Heart left ventricle (tissue), 16 donors: ENCODE results near the gene ACOX1. TPM values are rescaled to one million over a fixed set of nuclear protein-coding genes. Genes with fewer than 3 reads are reported as not detected.

Experiments used
- ATAC-seq, 4 donors: fragments of 200-7000 bp; cut with Tn5 transposase; one replicate each; pipeline ENCODE4 v1.9.1; 2020 to 2022; ENCODE audit warnings: moderate library complexity in 4 of 4, mild to moderate bottlenecking in 3 of 4, moderate number of reproducible peaks in 1 of 4
- DNase-seq, 5 donors: peaks; one replicate each; pipeline ENCODE4 v3.0.0-alpha.2; 2020
- H3K27ac ChIP-seq, 12 donors: fragments of 200-600 bp; sonication (generic) in 4 of 12; one replicate each; pipeline versions ENCODE4 v1.5.0 to v1.8.0; 2016 to 2022; ENCODE audit warnings: mild to moderate bottlenecking in 2 of 12
- H3K27me3 ChIP-seq, 9 donors: fragments of 200-600 bp; sonication (generic) in 2 of 9; one replicate each; pipeline versions ENCODE4 v1.5.1 to v1.8.0; 2016 to 2022; ENCODE audit warnings: mild to moderate bottlenecking in 3 of 9
- H3K36me3 ChIP-seq, 9 donors: fragments of 200-600 bp; sonication (generic) in 2 of 9; one replicate each; pipeline versions ENCODE4 v1.5.0 to v1.8.0; 2018 to 2022; ENCODE audit warnings: mild to moderate bottlenecking in 2 of 9
- H3K4me1 ChIP-seq, 12 donors: fragments of 200-600 bp; sonication (generic) in 4 of 12; one replicate each; pipeline versions ENCODE4 v1.5.0 to v1.8.0; 2016 to 2022; ENCODE audit warnings: mild to moderate bottlenecking in 3 of 12
- H3K4me3 ChIP-seq, 12 donors: fragments of 200-600 bp; sonication (generic) in 4 of 12; one replicate each; pipeline versions ENCODE4 v1.5.0 to v1.8.0; 2017 to 2022; ENCODE audit warnings: mild to moderate bottlenecking in 9 of 12, moderate library complexity in 4 of 12
- H3K9me3 ChIP-seq, 12 donors: fragments of 200-600 bp; sonication (generic) in 4 of 12; one replicate each; pipeline versions ENCODE4 v1.5.0 to v1.8.0; 2016 to 2022; ENCODE audit warnings: mild to moderate bottlenecking in 1 of 12
- CTCF ChIP-seq, 12 donors: fragments of 200-600 bp; sonication (generic) in 4 of 12; IDR thresholded peaks; one replicate each; pipeline versions ENCODE4 v1.5.0 to v1.8.0; 2018 to 2022; ENCODE audit warnings: antibody characterized with exemption in 12 of 12, mild to moderate bottlenecking in 5 of 12
- POLR2A ChIP-seq, 2 donors: fragments of 450-650 bp; IDR thresholded peaks; one replicate each; pipeline ENCODE4 v1.6.1; 2017; ENCODE audit warnings: antibody characterized with exemption in 2 of 2, mild to moderate bottlenecking in 2 of 2, moderate library complexity in 2 of 2
- WGBS, 4 donors: extraction: QIAGEN DNeasy Blood & Tissue Kit in 2 of 4; methylation state at CpG; one replicate each; pipeline versions ENCODE4 v1.1.5 to v1.1.7; 2013 to 2018; 5-methylcytosine and 5-hydroxymethylcytosine counted together
- intact Hi-C, 10 donors: fragments of 100-400 bp; cut with DNase I; formaldehyde crosslinking; loops; one replicate each; pipeline versions ENCODE4 v1.11.1 to v1.14.2; 2022
- polyA plus RNA-seq, 2 donors: library from polyadenylated mRNA; stranded (reverse); fragments of 200-250 nt; gene quantifications; one replicate each; pipeline ENCODE4 v1.2.3, GENCODE V29; 2013
- total RNA-seq, 9 donors: library from RNA; depleted of rRNA in 2 of 9; stranded (reverse); fragments of >200 nt in 2 of 9; fragmentation: NEBNext Ultra II Directional in 3 of 9; extraction: Animal tissue kit (Norgen Biotek cat#: 25700) in 3 of 9; gene quantifications; one replicate each; pipeline versions ENCODE4 v1.1.0 to v1.2.4, GENCODE V29; 2016 to 2023
- donor health status: ischemic (EF 13 %, LVEDD 7.1; RV severe dilation, severe dysfunction).
- donor health status: healthy with polysubstance abuse.
- donor health status: DM: no; HTN: yes; CAD: no.
- donor health status: DM: no; HTN: no; CAD: no.
- donor health status: ischemic (EF 25% LVEDD 6.9; RV normal size, moderate dysfunction).
- donor health status: ischemic (EF 25% LVEDD 5.7; RV mildly dilated, moderate dysfunction).
- donor health status: healthy.
- donor health status: DM: yes; HTN: yes; CAD: no.
- donor health status: ischemic (EF 35%, LVEDD 5.7; RV mildly dilated, moderate dysfunction).
- donor health status: nonischemic (EF 11% LVEDD 7.7; RV severe dilation, severe dysfunction).
- donor health status: DM: yes; HTN: yes; CAD: no.
- donor health status: PGD.
- donor health status: ischemic (EF 29% LVEDD 5.4; RV normal size, mild dysfunction).
- donor health status: nonischemic (EF 23%, LVEDD 6.1; RV moderate dilation, normal function).

Gene ACOX1
- total and polyA plus RNA-seq, 11 donors, result 19.5 to 117 (median 78.3) TPM

GRCh38 chr17:76017481-76018339 is 38.7 kb upstream of the ACOX1 start:
- intact Hi-C loops, result loop anchor here in 4 of 10 donors (5.0 to 10.0 kb wide), 5 partner anchors 157 to 280 kb away; no protein-coding TSS in a partner anchor
- DNase-seq, result no peak
- WGBS, 4 donors, result 88 to 94% (median 92%) methylated on average over 21 of the region's 21 CpGs

GRCh38 chr17:76014925-76015261 is 35.9 kb upstream of the ACOX1 start:
- DNase-seq, result no peak
- no peaks in the 10 kb centered on the region for H3K36me3 ChIP-seq
- H3K4me3 ChIP-seq, result no peak overlapping the region
- no peaks in the 10 kb centered on the region for H3K27me3 ChIP-seq
- H3K9me3 ChIP-seq, result no peaks in the 10 kb centered on the region
- WGBS, 4 donors, result 76 to 82% (median 79%) methylated on average over 12 to 26 of the region's 26 CpGs
- peaks cover 0 to 6% (median 1%) of the 10 kb centered on the region in 12 donors for H3K4me1 ChIP-seq
- no peak for TF ChIP-seq CTCF (IDR thresholded peaks at IDR 0.05)
- TF ChIP-seq POLR2A (IDR thresholded peaks at IDR 0.05), result no peak
- ATAC-seq, result no peak
- H3K27ac ChIP-seq, result no peak overlapping the region
- intact Hi-C loops, result loop anchor here in 8 of 10 donors (5.0 to 10.0 kb wide), 8 partner anchors 160 to 287 kb away; no protein-coding TSS in a partner anchor

More at GRCh38 chr17:76017481-76018339, 38.7 kb upstream of the ACOX1 start:
- no peak for ATAC-seq
- Histone ChIP-seq H3K4me3 (no peak overlapping the region), H3K9me3 (no peaks in the 10 kb centered on the region), H3K36me3 (no peaks in the 10 kb centered on the region), H3K27me3 (no peaks in the 10 kb centered on the region), H3K4me1 (peaks cover 0 to 6% (median 1%) of the 10 kb centered on the region in 12 donors), H3K27ac (no peak overlapping the region)
- TF ChIP-seq POLR2A (IDR thresholded peaks at IDR 0.05) (no peak), CTCF (IDR thresholded peaks at IDR 0.05) (no peak)

DNA sequence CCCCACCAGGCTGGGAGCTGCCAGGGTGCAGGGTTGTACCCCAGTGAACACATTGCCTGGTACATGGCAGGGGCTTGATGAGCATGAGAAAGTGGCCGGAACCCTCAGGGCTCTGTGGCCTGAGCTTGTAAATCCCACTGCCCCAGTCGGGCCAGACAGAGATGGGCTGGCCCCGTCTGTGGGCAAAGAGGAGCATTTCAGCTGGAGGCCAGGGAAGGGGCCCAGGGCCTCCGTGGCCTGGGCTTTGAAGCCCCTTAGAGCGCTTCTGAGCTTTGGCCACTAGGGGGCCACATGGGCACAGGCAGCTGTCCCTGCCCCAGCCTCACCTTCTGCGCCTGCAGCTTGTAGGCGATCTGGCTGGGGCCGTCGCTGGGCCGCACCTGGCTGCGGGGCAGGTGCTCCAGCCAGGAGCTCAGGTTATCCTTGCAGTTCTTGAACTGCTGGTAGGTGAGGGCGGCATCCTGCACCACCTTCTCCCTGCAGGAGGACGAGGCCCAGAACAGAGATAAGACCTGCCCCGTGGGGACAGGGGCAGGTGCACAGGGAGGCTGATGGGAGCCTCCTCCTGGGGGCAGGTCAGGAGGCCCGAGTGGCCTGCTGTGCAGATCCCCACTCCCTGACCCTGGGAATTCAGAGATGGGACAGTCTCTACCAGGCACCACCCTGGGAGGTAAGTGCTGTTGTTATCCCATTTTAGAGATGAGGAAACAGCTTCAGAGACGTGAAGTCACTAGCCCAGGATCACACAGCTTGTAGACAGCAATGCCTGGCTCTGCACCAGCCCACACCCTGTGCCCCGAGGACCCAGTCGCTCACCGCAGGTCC is 35.3 kb upstream of the ACOX1 start:
- intact Hi-C loops, result loop anchor here in 8 of 10 donors (5.0 to 10.0 kb wide), 8 partner anchors 160 to 288 kb away; no protein-coding TSS in a partner anchor

More for the DNA sequence above, 35.3 kb upstream of the ACOX1 start:
- H3K27me3 ChIP-seq, result no peaks in the 10 kb centered on the region
- H3K4me1 ChIP-seq, result peaks cover 0 to 6% (median 1%) of the 10 kb centered on the region in 12 donors
- H3K9me3 ChIP-seq, result no peaks in the 10 kb centered on the region
- no peaks in the 10 kb centered on the region for H3K36me3 ChIP-seq
- peak; percentile 55 to 86 (median 67) for DNase-seq
- H3K4me3 ChIP-seq, result no peak overlapping the region
- H3K27ac ChIP-seq, result no peak overlapping the region
- ATAC-seq, result peak; percentile 76 to 90 (median 80)
- WGBS, 4 donors, result 26 to 55% (median 27%) methylated on average over 9 to 19 of the region's 19 CpGs
- TF ChIP-seq CTCF (IDR thresholded peaks at IDR 0.05), result peak; percentile 86 to 99 (median 96)
- no peak for TF ChIP-seq POLR2A (IDR thresholded peaks at IDR 0.05)
